NCI-H1694 treated with DMSO at 0.1 percent for 48 hours (cell line): ENCODE data around the gene PXN.

ENCODE experiments used
- DNase-seq: peaks from one replicate; lab custom pipeline; 2025; lab: John Stamatoyannopoulos, UW

PXN gene

GRCh38 chr12:120265473-120266179, at the start of gene PXN:
Gene PXN, minus strand, starts transcription at chr12:120265730. Its CDS starts 101 bp downstream, at chr12:120265629.
- peak; percentile 33 for DNase-seq

- DNase-seq: no peak
Measured at GRCh38 chr12:120314220-120314619, 48.7 kb upstream of the PXN start.

- peak; percentile 89 for DNase-seq
Measured at GRCh38 chr12:120301962-120302815, 36.7 kb upstream of the PXN start, which contains the start of gene SIRT4. Gene SIRT4, plus strand, starts transcription at chr12:120302321. Its CDS starts 1,241 bp downstream, at chr12:120303562.

- peak; percentile 87 for DNase-seq
Measured at GRCh38 chr12:120292661-120293531, 27.4 kb upstream of the PXN start, which contains the start of gene RNU4-1. Gene RNU4-1, minus strand, starts transcription at chr12:120293237.

- peak; percentile 48 for DNase-seq
Measured at GRCh38 chr12:120292411-120292660, 26.8 kb upstream of the PXN start.

GRCh38 chr12:120290609-120291305, 25.2 kb upstream of the PXN start:
- DNase-seq: no peak

- no peak for DNase-seq
Measured at GRCh38 chr12:120287491-120287890, 22.0 kb upstream of the PXN start.

GRCh38 chr12:120286768-120287490, 21.4 kb upstream of the PXN start:
- no peak for DNase-seq

- no peak for DNase-seq
Measured at GRCh38 chr12:120284381-120284780, 18.9 kb upstream of the PXN start.

GRCh38 chr12:120283318-120283717, 17.8 kb upstream of the PXN start:
- DNase-seq: no peak

GRCh38 chr12:120278137-120279069, 12.9 kb upstream of the PXN start:
- no peak for DNase-seq

GRCh38 chr12:120276734-120277133, 11.2 kb upstream of the PXN start:
- no peak for DNase-seq

GRCh38 chr12:120267736-120268135, 2.2 kb upstream of the PXN start:
- no peak for DNase-seq

GRCh38 chr12:120266180-120266870, 795 bp upstream of the PXN start:
- DNase-seq: no peak

- DNase-seq: no peak
Measured at GRCh38 chr12:120264904-120265472, 542 bp downstream of the PXN start.

GRCh38 chr12:120264086-120264903, 1.2 kb downstream of the PXN start:
- DNase-seq: no peak

- DNase-seq: no peak
Measured at GRCh38 chr12:120263748-120264085, 1.8 kb downstream of the PXN start.
